Stimulated activated CD4-positive, alpha-beta T cell treated with anti-CD3 and anti-CD28 coated beads, Interleukin-15, amount 100 ng/mL, for 1 hour (primary cell): ENCODE results near the gene EGR1.

Source experiments
- DNase-seq, 2 donors: peaks; one replicate each; pipeline ENCODE4 v3.0.0-alpha.2; 2020; ENCODE audit warnings: low read depth in 1 of 2, low spot score in 1 of 2

The EGR1 gene

GRCh38 chr5:138452720-138453119 is 12.6 kb upstream of the EGR1 start:
- DNase-seq: no peak

GRCh38 chr5:138453590-138453989 is 11.7 kb upstream of the EGR1 start:
- DNase-seq: no peak

- DNase-seq: no peak
Observed at GRCh38 chr5:138454121-138454520, 11.2 kb upstream of the EGR1 start.

- no peak for DNase-seq
Observed at GRCh38 chr5:138455232-138455930, 9.9 kb upstream of the EGR1 start.

GRCh38 chr5:138457531-138458275 is 7.6 kb upstream of the EGR1 start:
- no peak for DNase-seq

- DNase-seq: no peak
Observed at GRCh38 chr5:138458384-138458783, 6.9 kb upstream of the EGR1 start.

- DNase-seq: no peak
Observed at GRCh38 chr5:138458856-138459255, 6.4 kb upstream of the EGR1 start.

- DNase-seq: peak; percentile 67 to 73
Observed at GRCh38 chr5:138459311-138459933, 5.9 kb upstream of the EGR1 start.

GRCh38 chr5:138460032-138460693 is 5.1 kb upstream of the EGR1 start:
- DNase-seq: no peak

GRCh38 chr5:138461343-138462125 is 3.7 kb upstream of the EGR1 start:
- DNase-seq: no peak

- DNase-seq: no peak
Observed at GRCh38 chr5:138463419-138464007, 1.8 kb upstream of the EGR1 start.

GRCh38 chr5:138464008-138464387 is 1.3 kb upstream of the EGR1 start:
- peak; percentile 84 to 89 for DNase-seq

GRCh38 chr5:138464388-138465260 is 655 bp upstream of the EGR1 start:
- peak; percentile 88 to 93 for DNase-seq

GRCh38 chr5:138466125-138466899 is 1.0 kb downstream of the EGR1 start:
- DNase-seq: no peak

GRCh38 chr5:138466900-138467710 is 1.8 kb downstream of the EGR1 start:
- peak in 1 of 2 donors; percentile 61 for DNase-seq

- peak in 1 of 2 donors; percentile 56 for DNase-seq
Observed at GRCh38 chr5:138467711-138468132, 2.4 kb downstream of the EGR1 start.

GRCh38 chr5:138468133-138468965 is 3.1 kb downstream of the EGR1 start:
- DNase-seq: peak in 1 of 2 donors; percentile 31
